ENCODE data around the gene PRSS3.
"Not testable (repeated sequence)": the region's sequence is repeated elsewhere in the genome, so short reads cannot be mapped to it uniquely, and the experiment has no call there.

PRSS3 gene

GRCh38 chr9:33818847-33819500 is 23.6 kb downstream of the PRSS3 start:
- DNase-seq, result peak; percentile 30

- DNase-seq, result no peak
These were observed 24.9 kb downstream of the PRSS3 start for GRCh38 chr9:33820231-33820745.

- no peak for DNase-seq
These were observed 28.4 kb downstream of the PRSS3 start for GRCh38 chr9:33823801-33824200.

- DNase-seq, result not testable (repeated sequence)
These were observed 31.9 kb downstream of the PRSS3 start for GRCh38 chr9:33827285-33827684.

GRCh38 chr9:33829641-33830230 is 34.4 kb downstream of the PRSS3 start:
- DNase-seq, result not testable (repeated sequence)

- no peak for DNase-seq
These were observed 40.4 kb downstream of the PRSS3 start for GRCh38 chr9:33835625-33836260.

- peak; percentile 93 for DNase-seq
These were observed 40.9 kb downstream of the PRSS3 start for GRCh38 chr9:33836261-33836660.

GRCh38 chr9:33837138-33837537 is 41.8 kb downstream of the PRSS3 start:
- DNase-seq, result no peak

GRCh38 chr9:33840381-33840780 is 45.0 kb downstream of the PRSS3 start:
- DNase-seq, result no peak

- no peak for DNase-seq
These were observed 48.1 kb downstream of the PRSS3 start for GRCh38 chr9:33843312-33843961.

- DNase-seq, result no peak
These were observed 50.9 kb downstream of the PRSS3 start for GRCh38 chr9:33846231-33846630.

GRCh38 chr9:33847894-33848205 is 52.5 kb downstream of the PRSS3 start:
- not testable (repeated sequence) for DNase-seq

Data from EL (cell line).